Epithelial cell of esophagus (primary cell): ENCODE data around the gene ANK3.

Source experiments
- DNase-seq: peaks from one replicate; pipeline ENCODE4 v3.0.0; 2010; ENCODE audit warnings: low read depth
- H3K4me3 ChIP-seq: 2 replicates; pipeline ENCODE4 v1.5.1; 2011; ENCODE audit warnings: mild to moderate bottlenecking, low read length, control low read depth
- TF ChIP-seq, protein P1 (sequence below): IDR thresholded peaks from 2 replicates; pipeline ENCODE4 v1.5.1; 2011; ENCODE audit warnings: low read depth, mild to moderate bottlenecking, low read length, control low read depth, inconsistent platforms; ENCODE audit not compliant: insufficient read depth; ENCODE audit errors: missing control alignments

The ANK3 gene

DNA sequence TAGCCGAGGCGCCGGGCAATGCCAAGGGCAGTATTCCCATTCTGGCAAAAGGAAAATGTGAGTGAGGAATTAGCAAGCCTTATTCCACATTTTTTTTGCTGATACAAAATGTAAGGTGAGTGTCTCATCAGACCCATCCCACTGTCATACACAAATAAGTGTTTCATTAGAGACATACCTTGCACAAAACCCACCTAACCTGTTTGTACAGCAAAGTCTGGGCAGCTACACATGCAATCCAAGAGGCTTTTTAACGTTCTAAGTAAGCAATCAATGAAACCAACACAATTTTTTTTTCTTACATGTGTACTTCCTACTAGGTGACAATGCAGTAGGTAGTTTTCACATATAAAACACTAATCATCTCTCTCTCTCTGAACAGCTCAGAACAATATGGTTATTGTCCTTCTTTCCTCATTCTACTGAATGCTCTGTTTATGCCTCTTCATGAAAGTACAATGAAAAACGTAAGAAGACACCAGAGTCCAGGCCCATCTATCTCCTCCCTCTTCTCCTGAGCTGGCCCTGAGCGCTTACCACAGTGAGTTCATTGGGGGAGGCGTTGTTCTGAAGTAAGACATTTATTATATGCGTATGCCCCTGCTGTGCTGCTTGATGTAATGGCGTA, 217.2 kb downstream of the ANK3 start:
- TF ChIP-seq, protein P1, sequence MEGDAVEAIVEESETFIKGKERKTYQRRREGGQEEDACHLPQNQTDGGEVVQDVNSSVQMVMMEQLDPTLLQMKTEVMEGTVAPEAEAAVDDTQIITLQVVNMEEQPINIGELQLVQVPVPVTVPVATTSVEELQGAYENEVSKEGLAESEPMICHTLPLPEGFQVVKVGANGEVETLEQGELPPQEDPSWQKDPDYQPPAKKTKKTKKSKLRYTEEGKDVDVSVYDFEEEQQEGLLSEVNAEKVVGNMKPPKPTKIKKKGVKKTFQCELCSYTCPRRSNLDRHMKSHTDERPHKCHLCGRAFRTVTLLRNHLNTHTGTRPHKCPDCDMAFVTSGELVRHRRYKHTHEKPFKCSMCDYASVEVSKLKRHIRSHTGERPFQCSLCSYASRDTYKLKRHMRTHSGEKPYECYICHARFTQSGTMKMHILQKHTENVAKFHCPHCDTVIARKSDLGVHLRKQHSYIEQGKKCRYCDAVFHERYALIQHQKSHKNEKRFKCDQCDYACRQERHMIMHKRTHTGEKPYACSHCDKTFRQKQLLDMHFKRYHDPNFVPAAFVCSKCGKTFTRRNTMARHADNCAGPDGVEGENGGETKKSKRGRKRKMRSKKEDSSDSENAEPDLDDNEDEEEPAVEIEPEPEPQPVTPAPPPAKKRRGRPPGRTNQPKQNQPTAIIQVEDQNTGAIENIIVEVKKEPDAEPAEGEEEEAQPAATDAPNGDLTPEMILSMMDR, result no peak
- peak; percentile 92 for DNase-seq
- H3K4me3 ChIP-seq, result peak overlapping the region; percentile 28

DNA sequence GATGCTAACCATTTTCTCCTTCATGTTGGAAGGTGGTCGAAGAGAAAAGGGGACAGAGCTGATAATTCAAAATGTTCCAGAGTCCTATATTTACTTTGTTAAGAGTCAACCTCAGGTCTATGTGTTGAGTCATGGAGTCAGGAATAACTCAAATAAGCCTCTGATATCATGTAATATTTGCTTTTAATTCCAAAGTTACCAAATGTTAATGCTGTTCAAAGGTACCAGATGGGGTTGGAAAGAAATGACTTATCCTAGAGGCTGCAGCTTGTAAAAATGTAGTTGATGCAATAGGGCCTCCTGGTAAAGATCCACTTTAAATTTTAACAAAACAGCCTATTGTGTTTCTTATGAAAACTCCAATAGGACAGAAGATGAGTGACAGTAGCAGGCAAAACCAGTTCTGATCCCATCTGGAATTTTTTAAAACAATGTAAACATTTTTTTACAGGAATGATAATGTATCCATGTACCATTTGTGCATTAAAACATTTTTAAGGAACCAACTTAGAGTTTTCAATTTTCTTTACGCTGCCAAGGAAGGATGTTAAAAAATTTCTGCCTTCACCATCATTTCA, 218.2 kb downstream of the ANK3 start:
- TF ChIP-seq, protein P1, result no peak
- DNase-seq, result peak; percentile 58
- H3K4me3 ChIP-seq, result peak overlapping the region; percentile 28

DNA sequence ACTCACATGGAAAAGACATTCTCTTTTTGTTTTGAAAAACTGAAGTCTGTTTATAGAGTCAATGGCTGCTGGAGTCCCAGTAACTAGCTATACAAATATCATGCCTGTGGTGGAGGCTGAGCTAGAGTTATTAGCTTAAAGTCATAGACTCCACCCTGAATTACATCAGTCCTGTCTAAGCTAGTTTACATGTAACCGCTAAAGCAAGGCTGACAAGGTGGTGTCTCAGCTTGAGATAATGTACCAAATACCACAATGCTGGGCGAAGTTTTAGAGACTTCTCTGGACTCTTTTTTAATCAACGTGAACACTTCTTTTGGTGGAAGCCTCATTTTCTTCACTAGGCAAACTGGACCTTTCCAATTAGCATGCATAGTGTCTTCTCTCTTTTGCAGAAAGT, 219.4 kb downstream of the ANK3 start:
- TF ChIP-seq, protein P1, result no peak
- peak; percentile 80 for DNase-seq

DNA sequence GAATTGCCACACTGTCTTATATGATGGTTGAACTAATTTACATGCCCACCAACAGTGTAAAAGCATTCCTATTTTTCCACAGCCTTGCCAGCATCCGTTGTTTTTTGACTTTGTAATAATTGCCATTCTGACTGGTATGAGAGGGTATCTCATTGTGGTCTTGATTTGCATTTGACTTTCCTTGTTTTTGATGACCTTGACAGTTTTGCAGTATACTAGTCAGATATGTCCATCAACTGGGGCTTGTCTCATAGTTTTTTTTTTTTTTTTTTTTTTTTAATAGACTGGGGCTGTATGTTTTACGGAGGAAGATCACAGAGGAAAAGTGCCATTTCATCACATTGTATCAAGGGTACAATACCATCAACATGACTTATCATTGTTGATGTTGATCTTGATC, 220.6 kb downstream of the ANK3 start:
- H3K4me3 ChIP-seq, result no peak overlapping the region
- TF ChIP-seq, protein P1, result no peak
- DNase-seq, result no peak

More for the DNA sequence above, 219.4 kb downstream of the ANK3 start:
- H3K4me3 ChIP-seq, result no peak overlapping the region

DNA sequence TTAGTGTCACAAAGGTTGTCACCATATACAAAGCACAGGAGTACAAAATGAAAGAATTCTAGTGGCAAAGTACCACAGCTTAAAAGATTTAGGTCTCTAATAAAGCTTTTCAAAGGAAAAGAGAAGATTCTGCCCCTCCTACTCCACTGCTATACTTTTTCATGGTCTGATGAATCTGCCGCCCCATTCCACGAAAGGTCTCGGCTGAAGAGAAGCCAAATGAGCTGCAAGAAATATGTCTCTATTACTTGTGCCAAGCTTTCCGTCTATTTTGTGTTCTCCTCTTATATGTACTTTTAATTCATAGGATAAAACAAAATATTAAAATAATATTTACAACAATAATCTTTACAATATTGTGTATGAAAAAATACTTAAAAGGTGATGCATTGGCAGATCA, 222.6 kb downstream of the ANK3 start:
- no peak overlapping the region for H3K4me3 ChIP-seq
- TF ChIP-seq, protein P1, result no peak
- no peak for DNase-seq

DNA sequence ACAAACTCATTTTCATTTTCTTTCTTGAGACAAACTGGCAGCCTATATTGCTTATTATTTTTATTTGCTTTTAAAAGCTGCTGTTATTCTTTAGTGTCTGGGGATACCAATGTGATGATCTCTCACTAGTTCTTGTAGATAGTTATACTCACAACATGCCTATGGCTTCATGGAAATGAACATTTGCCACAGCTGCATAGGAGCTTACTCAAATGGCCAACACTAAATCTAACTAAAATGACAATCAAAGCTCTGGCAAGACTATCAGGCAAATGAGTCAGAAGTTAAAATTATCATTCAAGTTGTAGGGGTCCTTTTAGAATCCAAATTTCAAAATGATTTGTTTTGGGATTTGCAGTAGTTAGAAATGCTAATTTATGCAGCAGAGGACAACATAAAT, 225.9 kb downstream of the ANK3 start:
- H3K4me3 ChIP-seq, result no peak overlapping the region
- TF ChIP-seq, protein P1, result no peak

DNA sequence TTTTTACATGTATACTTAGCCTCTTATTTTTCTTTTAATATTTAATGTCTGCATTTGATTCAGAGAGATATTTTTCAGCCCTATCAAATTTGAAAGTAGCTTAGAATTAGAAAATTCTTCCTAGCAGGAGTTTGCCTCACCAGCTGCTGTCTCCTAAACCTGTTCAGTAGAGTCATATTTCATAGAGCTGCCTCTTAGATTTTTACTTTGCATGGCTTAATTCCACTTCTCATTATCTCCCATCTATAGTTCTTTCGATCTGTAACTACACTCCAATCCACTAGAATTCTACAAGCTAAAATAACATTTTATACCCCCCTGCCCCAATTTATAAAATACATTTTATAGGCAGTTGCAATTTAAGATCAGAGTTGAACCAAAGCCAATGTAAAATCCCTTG, 227.0 kb downstream of the ANK3 start:
- TF ChIP-seq, protein P1, result no peak
- no peak overlapping the region for H3K4me3 ChIP-seq
- no peak for DNase-seq

More for the DNA sequence above, 225.9 kb downstream of the ANK3 start:
- no peak for DNase-seq
